GM12801 (cell line): ENCODE data around the gene ALOXE3.

Source experiments
- TF ChIP-seq, protein P1 (sequence below): IDR thresholded peaks from one replicate; pipeline ENCODE4 v1.5.1; 2011; ENCODE audit warnings: control low read depth; ENCODE audit not compliant: insufficient read length; ENCODE audit errors: extremely low read depth

ALOXE3 gene

DNA sequence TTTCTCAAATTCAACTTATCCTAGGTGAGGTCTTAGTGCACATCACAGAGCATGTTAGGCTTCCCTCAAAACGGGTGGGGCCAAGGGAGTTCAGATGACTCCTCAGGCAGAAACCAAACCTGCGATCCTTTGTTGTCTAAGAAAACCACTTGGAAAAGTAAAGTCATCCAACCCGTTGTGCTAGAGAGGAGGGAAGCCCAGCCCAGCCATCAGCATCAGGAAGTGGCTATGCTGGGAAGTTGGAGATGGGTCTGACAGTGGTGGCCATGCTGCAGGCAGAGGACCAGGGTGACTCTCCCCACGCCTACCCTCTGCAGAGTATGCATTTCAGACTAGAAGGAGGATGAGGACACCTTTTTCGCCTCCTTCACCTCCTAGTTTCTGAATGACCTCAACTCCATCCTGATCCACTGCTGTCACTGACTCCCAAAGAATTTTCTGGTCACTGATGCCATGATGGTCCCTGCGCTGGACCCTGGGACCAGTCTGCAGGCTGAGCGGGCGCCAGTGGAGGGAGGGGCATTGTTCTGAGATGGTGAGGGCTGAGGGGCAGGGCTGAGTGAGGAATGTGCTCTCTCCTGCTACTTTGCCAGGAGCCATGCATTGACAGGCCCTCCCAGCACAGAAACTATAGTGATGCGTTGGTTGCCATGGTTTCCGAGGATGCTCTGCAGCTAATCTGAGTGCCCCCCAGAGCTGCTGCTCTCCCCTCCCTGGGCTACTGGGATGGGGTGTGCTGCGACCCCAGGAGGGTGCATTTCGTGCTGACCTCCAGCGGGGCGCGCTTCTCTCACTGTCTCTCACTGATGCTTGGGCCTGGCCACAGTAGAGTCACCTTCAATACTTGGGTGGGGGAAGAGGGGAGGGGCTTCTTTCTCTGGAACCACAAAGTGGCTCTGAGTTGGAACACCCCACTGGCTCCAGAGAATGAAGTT, 51.2 kb downstream of the ALOXE3 start:
- TF ChIP-seq, protein P1, sequence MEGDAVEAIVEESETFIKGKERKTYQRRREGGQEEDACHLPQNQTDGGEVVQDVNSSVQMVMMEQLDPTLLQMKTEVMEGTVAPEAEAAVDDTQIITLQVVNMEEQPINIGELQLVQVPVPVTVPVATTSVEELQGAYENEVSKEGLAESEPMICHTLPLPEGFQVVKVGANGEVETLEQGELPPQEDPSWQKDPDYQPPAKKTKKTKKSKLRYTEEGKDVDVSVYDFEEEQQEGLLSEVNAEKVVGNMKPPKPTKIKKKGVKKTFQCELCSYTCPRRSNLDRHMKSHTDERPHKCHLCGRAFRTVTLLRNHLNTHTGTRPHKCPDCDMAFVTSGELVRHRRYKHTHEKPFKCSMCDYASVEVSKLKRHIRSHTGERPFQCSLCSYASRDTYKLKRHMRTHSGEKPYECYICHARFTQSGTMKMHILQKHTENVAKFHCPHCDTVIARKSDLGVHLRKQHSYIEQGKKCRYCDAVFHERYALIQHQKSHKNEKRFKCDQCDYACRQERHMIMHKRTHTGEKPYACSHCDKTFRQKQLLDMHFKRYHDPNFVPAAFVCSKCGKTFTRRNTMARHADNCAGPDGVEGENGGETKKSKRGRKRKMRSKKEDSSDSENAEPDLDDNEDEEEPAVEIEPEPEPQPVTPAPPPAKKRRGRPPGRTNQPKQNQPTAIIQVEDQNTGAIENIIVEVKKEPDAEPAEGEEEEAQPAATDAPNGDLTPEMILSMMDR = no peak

DNA sequence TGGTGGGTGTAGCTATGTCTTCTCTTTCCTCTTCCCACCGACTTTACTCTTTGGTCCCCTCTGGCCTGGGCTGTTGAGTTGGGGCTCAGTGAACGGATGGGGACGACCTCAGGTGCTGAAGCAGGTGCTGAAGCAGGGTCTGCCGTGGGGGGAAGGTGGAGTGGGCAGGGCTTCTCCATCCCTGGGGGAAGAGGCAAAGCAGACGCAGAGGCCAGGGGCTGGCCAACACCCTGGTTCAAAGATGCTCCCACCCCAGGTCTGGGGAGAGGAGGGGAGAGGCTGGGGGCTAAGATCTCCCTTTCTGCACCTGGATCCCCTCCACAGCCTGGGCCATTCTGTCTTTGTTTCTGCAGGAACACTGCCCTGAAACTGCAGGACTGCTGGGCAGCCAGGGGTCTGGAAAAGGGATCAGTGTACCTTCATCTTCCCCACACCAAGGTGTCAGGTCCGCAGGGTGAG, 53.7 kb downstream of the ALOXE3 start:
- TF ChIP-seq, protein P1 = no peak

DNA sequence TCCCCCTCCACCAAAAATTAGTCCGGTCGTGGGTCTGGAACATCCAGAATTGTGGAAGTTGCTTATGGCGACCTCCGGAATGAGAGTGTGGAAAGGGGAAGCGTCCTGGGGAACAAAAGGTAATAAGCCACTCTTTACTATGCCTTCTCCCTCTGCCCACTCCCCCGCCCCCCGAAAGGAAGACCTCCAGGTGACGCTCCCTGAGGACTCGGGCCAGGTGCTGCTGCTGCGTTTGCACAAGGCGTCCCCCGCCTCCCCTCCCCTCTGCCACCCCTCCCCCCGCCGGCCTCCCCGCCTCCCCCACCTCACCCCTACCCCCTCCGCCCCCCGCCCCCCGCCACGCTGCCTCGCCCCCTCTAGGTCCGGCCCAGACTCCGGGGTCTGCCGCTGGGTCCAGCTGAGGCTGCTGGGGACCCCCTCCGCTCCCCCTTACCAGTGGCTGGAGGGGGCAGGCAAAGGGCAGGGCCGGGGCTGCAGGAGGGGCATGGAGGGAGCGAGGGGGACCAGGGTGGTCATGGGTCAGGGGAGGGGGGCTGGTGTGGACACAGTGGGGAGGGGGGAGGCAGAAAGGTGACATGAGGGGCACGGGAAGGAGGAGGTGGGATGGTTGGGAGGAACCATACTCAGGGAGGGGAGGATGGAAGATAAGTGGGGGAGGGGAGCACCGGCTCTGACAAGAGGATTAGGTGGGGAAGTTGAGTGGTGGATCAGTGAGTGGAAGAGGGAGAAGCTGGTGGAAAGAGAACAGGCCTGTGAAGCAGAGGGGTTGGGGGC, 54.4 kb downstream of the ALOXE3 start:
- TF ChIP-seq, protein P1 = no peak

DNA sequence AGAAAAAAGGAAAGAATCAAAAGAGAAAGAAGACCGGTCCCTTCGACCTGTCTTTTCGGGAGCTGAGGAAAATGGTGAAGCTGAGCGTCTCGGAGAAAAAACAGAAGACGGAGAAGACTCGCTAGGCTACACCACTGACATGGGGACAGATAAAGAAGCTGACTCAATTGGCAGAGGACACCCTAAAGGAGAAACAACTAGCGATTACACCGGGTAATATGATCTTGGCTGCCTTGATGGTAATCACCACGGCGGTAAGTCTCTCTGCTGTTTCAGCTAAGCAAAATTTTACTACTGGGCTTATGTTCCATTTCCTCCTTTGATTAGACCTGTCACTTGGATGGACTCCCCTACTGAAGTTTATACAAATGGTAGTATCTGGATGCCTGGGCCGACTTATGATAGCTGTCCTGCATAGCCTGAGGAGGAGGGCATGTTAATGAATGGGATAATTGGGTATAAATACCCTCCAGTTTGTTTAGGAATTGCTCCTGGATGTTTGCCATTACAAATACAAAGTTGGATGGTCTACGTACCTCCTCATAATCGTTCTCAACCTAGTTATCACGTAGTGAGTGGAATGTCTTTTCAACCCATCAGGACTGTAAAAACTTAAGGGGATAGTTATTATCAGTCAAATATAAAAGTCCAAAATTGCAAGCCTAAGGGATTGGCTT, 55.4 kb downstream of the ALOXE3 start:
- TF ChIP-seq, protein P1 = no peak

DNA sequence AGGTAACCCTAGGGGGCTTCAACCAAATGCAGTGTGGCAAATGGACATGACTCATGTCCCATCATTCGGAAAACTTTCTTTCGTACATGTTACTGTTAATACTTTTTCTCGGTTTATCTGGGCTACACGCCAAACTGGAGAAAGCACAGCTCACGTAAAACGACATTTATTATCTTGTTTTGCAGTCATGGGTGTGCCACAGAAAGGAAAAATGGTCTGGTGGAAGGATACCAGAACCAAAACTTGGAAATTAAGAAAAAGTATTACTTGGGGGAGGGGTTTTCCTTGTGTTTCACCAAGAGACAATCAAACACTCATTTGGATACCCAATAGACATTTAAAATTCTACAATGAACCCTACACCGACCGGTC, 55.9 kb downstream of the ALOXE3 start:
- TF ChIP-seq, protein P1 = no peak

DNA sequence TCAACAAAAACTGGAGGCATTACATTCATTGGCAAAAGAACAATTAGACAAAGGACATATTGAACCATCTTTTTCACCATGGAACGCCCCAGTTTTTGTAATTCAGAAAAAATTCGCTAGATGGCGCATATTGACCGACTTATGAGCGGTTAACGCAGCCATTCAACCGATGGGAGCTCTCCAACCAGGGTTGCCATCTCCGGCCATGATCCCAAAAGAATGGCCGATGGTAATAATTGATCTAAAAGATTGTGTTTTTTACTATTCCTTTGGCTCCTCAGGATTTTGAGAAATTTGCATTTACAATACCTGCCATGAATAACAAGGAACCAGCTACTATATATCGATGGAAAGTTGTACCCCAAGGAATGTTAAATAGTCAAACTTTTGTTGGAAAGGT, 58.0 kb downstream of the ALOXE3 start:
- TF ChIP-seq, protein P1 = no peak

DNA sequence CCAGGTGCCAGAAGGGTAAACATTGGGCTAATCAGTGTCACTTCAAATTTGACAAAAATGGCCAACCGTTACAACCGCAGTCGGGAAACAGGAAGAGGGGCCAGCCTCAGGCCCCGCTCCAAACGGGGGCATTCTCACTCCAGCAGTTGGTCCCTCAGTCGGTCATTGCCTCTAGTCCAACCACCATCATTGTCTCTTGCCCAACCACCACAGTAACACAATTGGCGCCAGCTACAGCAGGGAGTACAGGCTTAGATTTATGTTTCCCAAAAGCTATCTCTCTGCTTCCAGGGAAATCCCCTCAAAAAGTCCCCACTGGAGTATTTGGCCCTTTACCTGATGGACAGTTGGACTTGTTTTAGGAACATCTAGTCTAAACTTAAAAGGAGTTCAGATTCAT, 59.2 kb downstream of the ALOXE3 start:
- TF ChIP-seq, protein P1 = no peak
